Ammon's horn (tissue), 1 donor: ENCODE measurements around the gene SMYD5.
"Not testable (repeated sequence)": the region's sequence is repeated elsewhere in the genome, so short reads cannot be mapped to it uniquely, and the experiment has no call there.

ENCODE experiments used
- DNase-seq: peaks from one replicate; pipeline ENCODE4 v3.0.0-alpha.2; 2016; ENCODE audit warnings: low spot score

The SMYD5 gene

GRCh38 chr2:73214120-73215035, at the start of gene SMYD5:
TSS of gene SMYD5 (plus strand) at chr2:73214245. CDS start at chr2:73214267, 22 bp downstream.
- DNase-seq, result peak; percentile 91

- not testable (repeated sequence) for DNase-seq
Measured at GRCh38 chr2:73165978-73166377, 48.1 kb upstream of the SMYD5 start.

- DNase-seq, result not testable (repeated sequence)
Measured at GRCh38 chr2:73166813-73167212, 47.2 kb upstream of the SMYD5 start.

- DNase-seq, result not testable (repeated sequence)
Measured at GRCh38 chr2:73168348-73168747, 45.7 kb upstream of the SMYD5 start.

GRCh38 chr2:73170341-73170740, 43.7 kb upstream of the SMYD5 start:
- DNase-seq, result not testable (repeated sequence)

- DNase-seq, result no peak
Measured at GRCh38 chr2:73172963-73173362, 41.1 kb upstream of the SMYD5 start.

GRCh38 chr2:73173781-73174180, 40.3 kb upstream of the SMYD5 start:
- no peak for DNase-seq

- no peak for DNase-seq
Measured at GRCh38 chr2:73174244-73174643, 39.8 kb upstream of the SMYD5 start.

- no peak for DNase-seq
Measured at GRCh38 chr2:73174941-73175662, 38.9 kb upstream of the SMYD5 start.

- peak; percentile 48 for DNase-seq
Measured at GRCh38 chr2:73175663-73176204, 38.3 kb upstream of the SMYD5 start.

- DNase-seq, result no peak
Measured at GRCh38 chr2:73176205-73176880, 37.7 kb upstream of the SMYD5 start.

GRCh38 chr2:73176881-73177644, 37.0 kb upstream of the SMYD5 start:
- peak; percentile 91 for DNase-seq

- no peak for DNase-seq
Measured at GRCh38 chr2:73177645-73178255, 36.3 kb upstream of the SMYD5 start.

- DNase-seq, result no peak
Measured at GRCh38 chr2:73185965-73186364, 28.1 kb upstream of the SMYD5 start.

- DNase-seq, result no peak
Measured at GRCh38 chr2:73187549-73187948, 26.5 kb upstream of the SMYD5 start.

GRCh38 chr2:73197579-73197978, 16.5 kb upstream of the SMYD5 start:
- DNase-seq, result no peak

GRCh38 chr2:73200281-73200680, 13.8 kb upstream of the SMYD5 start:
- DNase-seq, result not testable (repeated sequence)

GRCh38 chr2:73202156-73203054, 11.6 kb upstream of the SMYD5 start, which contains the start of gene NOTO:
TSS of gene NOTO (plus strand) at chr2:73202574. CDS start at chr2:73202667, 93 bp downstream.
- DNase-seq, result no peak

- DNase-seq, result no peak
Measured at GRCh38 chr2:73203055-73203681, 10.9 kb upstream of the SMYD5 start.
